ENCODE data around the gene NGDN.

- TF ChIP-seq GABPA (IDR thresholded peaks at IDR 0.05; ENCODE audit: borderline replicate concordance, insufficient read depth, low read length) (no peak), YY1 (IDR thresholded peaks at IDR 0.05; ENCODE audit: low read depth, low read length) (no peak), TBP (IDR thresholded peaks at IDR 0.05; ENCODE audit: low read depth, low read length) (no peak), TAF1 (IDR thresholded peaks at IDR 0.05; ENCODE audit: low read depth, low read length) (no peak), MAFK (IDR thresholded peaks at IDR 0.05; ENCODE audit: low read depth, low read length) (no peak), SRF (IDR thresholded peaks at IDR 0.05; ENCODE audit: low read depth, low read length) (no peak), CTCF (IDR thresholded peaks at IDR 0.05; ENCODE audit: control extremely low read depth in 1 of 3, insufficient read depth in 1 of 3, low read depth in 1 of 3, low read length in 3 of 3) (no peak), POLR2A (IDR thresholded peaks at IDR 0.05; ENCODE audit: control extremely low read depth in 1 of 2, low read depth in 2 of 2, low read length in 2 of 2) (no peak), RBBP5 (IDR thresholded peaks at IDR 0.05; ENCODE audit: borderline replicate concordance, low read depth, low read length) (no peak), EP300 (IDR thresholded peaks at IDR 0.05; ENCODE audit: borderline replicate concordance in 1 of 2, low read depth in 2 of 2, low read length in 2 of 2) (no peak), PHF8 (conservative IDR thresholded peaks at IDR 0.05; ENCODE audit: low read depth, low read length) (no peak), MAX (IDR thresholded peaks at IDR 0.05) (no peak)
These were observed 31.2 kb upstream of the NGDN start for GRCh38 chr14:23438101-23438971.
